Muscle of back (tissue), 11 donors: Measurements from ENCODE around the gene MUC12. TPM values are rescaled to one million over a fixed set of nuclear protein-coding genes. Genes with fewer than 3 reads are reported as not detected.
"Not testable (repeated sequence)": the region's sequence is repeated elsewhere in the genome, so short reads cannot be mapped to it uniquely, and the experiment has no call there.

ENCODE experiments used
- DNase-seq, 3 donors: peaks; one replicate each; pipeline versions ENCODE4 v3.0.0 to v3.0.0-alpha.2; 2013
- polyA plus RNA-seq, 10 donors: library from polyadenylated mRNA; unstranded; fragments of 120-200 nt; gene quantifications; one replicate each; pipeline ENCODE4 v1.2.1, GENCODE V29; 2013; ENCODE audit not compliant: insufficient read length in 10 of 10

Gene MUC12
- polyA plus RNA-seq, 10 donors = 0.34 to 1.1 (median 0.79) TPM

DNA sequence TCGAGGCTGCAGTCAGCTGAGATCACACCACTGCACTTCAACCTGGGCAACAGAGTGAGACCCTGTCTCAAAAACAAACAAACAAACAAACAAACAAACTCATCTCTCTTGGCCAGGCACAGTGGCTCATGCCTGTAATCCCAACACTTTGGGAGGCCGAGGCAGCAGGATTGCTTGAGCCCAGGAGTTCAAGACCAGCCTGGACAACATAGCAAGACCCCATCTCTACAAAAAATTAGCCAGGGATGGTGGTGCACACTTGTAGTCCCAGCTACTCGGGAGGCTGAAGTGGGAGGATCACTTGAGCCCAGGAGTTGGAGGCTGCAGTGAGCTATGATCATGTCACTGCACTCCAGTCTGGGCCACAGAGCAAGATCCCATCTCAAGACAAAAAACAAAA is 95.8 kb downstream of the MUC12 start:
- not testable (repeated sequence) for DNase-seq

GRCh38 chr7:101066141-101066832 is 96.9 kb downstream of the MUC12 start:
- DNase-seq = peak in 1 of 3 donors; percentile 29

- DNase-seq = no peak
Measured at GRCh38 chr7:101066833-101067177, 97.4 kb downstream of the MUC12 start.

DNA sequence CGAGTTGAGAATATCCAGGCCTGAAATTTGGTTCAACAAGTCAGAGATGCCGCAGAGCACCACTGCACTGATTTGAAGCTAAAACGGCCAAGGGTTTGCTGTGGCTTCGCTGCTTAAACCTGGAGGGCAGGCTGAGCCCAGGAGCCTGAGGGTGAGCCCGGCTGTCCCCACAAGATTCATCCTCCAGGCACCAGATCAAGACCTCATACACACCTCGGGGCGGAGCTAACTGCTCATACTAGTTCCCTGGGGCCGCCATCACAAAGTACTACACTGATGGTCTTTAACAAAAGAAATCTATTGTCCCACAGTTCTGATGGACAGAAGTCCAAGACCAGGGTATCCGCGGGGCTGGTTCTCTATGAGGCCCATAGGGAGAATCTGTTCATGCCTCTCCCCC is 99.0 kb downstream of the MUC12 start:
- no peak for DNase-seq

Other genes starting within 250 kb of the MUC12 start
- under 1 TPM in 1 of 10 donors, not detected in 9; 0.10 TPM for gene EPO, start 249.1 kb upstream of the MUC12 start, polyA plus RNA-seq
- not detected for gene ZAN, start 236.0 kb upstream of the MUC12 start, polyA plus RNA-seq
- 10 to 100 TPM; 38.5 to 78.6 (median 48.4) TPM for gene EPHB4, start 142.0 kb upstream of the MUC12 start, polyA plus RNA-seq
- 10 to 100 TPM; 12.5 to 25.7 (median 16.5) TPM for gene SLC12A9, start 116.9 kb upstream of the MUC12 start, polyA plus RNA-seq
- 10 to 100 TPM; 29.3 to 58.6 (median 39.7) TPM for gene TRIP6, start 102.2 kb upstream of the MUC12 start, polyA plus RNA-seq
- 100 to 1,000 TPM in 3 of 10 donors, 10 to 100 TPM in 7; 76.6 to 115 (median 94.7) TPM for gene SRRT, start 94.5 kb upstream of the MUC12 start, polyA plus RNA-seq
- 1 to 10 TPM; 1.2 to 3.1 (median 2.4) TPM for gene UFSP1, start 79.8 kb upstream of the MUC12 start, polyA plus RNA-seq
- 10 to 100 TPM; 29.8 to 96.0 (median 59.5) TPM for gene ACHE, start 73.7 kb upstream of the MUC12 start, polyA plus RNA-seq
- under 1 TPM; 0.09 to 0.83 (median 0.17) TPM for gene MUC3A, start 20.0 kb upstream of the MUC12 start, polyA plus RNA-seq
- gene MUC17, start 50.5 kb downstream of the MUC12 start, polyA plus RNA-seq = under 1 TPM in 1 of 10 donors, not detected in 9; 0.04 TPM
- gene TRIM56, start 115.9 kb downstream of the MUC12 start, polyA plus RNA-seq = 10 to 100 TPM in 2 of 10 donors, 1 to 10 TPM in 8; 5.7 to 11.5 (median 8.8) TPM
- gene SERPINE1, start 157.5 kb downstream of the MUC12 start, polyA plus RNA-seq = 1 to 10 TPM; 1.9 to 5.2 (median 4.6) TPM
- 10 to 100 TPM; 17.0 to 43.3 (median 22.1) TPM for gene AP1S1, start 184.9 kb downstream of the MUC12 start, polyA plus RNA-seq
- not detected for gene VGF, start 196.0 kb downstream of the MUC12 start, polyA plus RNA-seq
- not detected for gene NAT16, start 210.7 kb downstream of the MUC12 start, polyA plus RNA-seq
- under 1 TPM in 2 of 10 donors, not detected in 8; 0.16 to 0.25 TPM for gene MOGAT3, start 231.5 kb downstream of the MUC12 start, polyA plus RNA-seq
- 10 to 100 TPM; 37.4 to 72.9 (median 46.4) TPM for gene PLOD3, start 248.0 kb downstream of the MUC12 start, polyA plus RNA-seq
- 10 to 100 TPM; 35.6 to 53.8 (median 41.2) TPM for gene ZNHIT1, start 248.6 kb downstream of the MUC12 start, polyA plus RNA-seq